ENCODE data around the gene CEP63.
A peak's percentile ranks its signal among the peaks of the same experiment; 100 is the strongest.

DNA sequence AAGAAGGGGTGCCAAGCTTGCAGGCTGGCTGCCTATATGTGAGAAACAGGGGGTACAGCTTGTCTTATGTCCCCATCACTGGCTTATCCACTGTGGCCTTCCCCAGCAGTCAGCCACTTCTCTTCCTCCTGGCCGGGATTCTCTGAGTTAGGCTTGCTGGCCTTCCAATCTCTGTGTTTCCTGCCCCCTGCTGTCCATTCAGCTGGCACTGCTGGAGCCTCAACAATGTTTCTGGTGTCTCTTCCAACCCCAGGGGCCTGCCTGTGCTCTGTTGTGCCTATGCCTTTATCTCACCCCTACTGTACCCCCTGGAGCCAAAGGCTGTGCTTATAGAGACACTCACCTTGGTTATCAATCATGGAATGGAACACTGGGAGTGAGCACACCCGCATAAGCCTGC lies 36.6 kb upstream of the CEP63 start:
- TF ChIP-seq CTCF (IDR thresholded peaks at IDR 0.05) = peak in 2 of 3 experiments; percentile 20 to 47
- no peak for TF ChIP-seq POLR2AphosphoS5 (IDR thresholded peaks at IDR 0.05)
